ENCODE results near the gene IRAK4.

DNA sequence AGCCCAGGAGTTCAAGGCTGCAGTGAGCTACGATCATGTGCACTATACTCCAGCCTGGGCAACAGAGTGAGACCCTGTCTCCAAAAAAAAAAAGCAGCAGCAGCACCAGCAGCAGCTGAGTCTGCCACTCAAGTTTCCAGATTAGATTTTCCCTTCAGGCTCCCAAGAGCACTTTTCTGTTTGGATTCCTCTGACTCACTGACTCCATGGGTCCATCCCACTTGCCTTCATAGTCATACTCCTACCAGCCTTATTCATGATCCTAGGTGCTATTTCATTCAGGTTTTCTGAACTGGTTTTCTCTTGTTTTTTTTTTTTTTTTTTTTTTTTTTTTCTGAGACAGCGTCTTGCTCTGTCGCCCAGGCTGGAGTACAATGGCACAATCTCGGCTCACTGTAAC is 54.2 kb downstream of the IRAK4 start:
- TF ChIP-seq CTCF (conservative IDR thresholded peaks at IDR 0.05; ENCODE audit: low read length) (no peak), EZH2phosphoT487 (IDR thresholded peaks at IDR 0.05; ENCODE audit: borderline replicate concordance, low read depth, low read length) (no peak)

Measured in OCI-LY7 (cell line).